Neural progenitor cell (in vitro differentiated cells): Measurements from ENCODE around the gene SLC17A6.

Source experiments
- EZH2 ChIP-seq: fragments of 200-600 bp; sonication (generic); IDR thresholded peaks from 2 replicates; pipeline ENCODE4 v1.6.1; 2017; ENCODE audit warnings: antibody characterized with exemption, mild to moderate bottlenecking, moderate library complexity
- EZH2phosphoT487 ChIP-seq: fragments of 200-600 bp; sonication (generic); IDR thresholded peaks from 2 replicates; pipeline ENCODE4 v1.6.1; 2017; ENCODE audit warnings: antibody characterized with exemption
- TF ChIP-seq, protein P1 (sequence below): fragments of 200-600 bp; sonication (generic); IDR thresholded peaks from 2 replicates; pipeline ENCODE4 v1.5.1; 2017; ENCODE audit warnings: antibody characterized with exemption, mild to moderate bottlenecking

GRCh38 chr11:22347857-22348487, 9.8 kb downstream of the SLC17A6 start:
- TF ChIP-seq EZH2phosphoT487 (no peak), EZH2 (no peak)
- TF ChIP-seq, protein P1, sequence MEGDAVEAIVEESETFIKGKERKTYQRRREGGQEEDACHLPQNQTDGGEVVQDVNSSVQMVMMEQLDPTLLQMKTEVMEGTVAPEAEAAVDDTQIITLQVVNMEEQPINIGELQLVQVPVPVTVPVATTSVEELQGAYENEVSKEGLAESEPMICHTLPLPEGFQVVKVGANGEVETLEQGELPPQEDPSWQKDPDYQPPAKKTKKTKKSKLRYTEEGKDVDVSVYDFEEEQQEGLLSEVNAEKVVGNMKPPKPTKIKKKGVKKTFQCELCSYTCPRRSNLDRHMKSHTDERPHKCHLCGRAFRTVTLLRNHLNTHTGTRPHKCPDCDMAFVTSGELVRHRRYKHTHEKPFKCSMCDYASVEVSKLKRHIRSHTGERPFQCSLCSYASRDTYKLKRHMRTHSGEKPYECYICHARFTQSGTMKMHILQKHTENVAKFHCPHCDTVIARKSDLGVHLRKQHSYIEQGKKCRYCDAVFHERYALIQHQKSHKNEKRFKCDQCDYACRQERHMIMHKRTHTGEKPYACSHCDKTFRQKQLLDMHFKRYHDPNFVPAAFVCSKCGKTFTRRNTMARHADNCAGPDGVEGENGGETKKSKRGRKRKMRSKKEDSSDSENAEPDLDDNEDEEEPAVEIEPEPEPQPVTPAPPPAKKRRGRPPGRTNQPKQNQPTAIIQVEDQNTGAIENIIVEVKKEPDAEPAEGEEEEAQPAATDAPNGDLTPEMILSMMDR: no peak
